Activated CD4-positive, alpha-beta T cell treated with anti-CD3 and anti-CD28 coated beads for 4 hours (primary cell): Measurements from ENCODE around the gene LTA4H.
"Not testable (repeated sequence)": the region's sequence is repeated elsewhere in the genome, so short reads cannot be mapped to it uniquely, and the experiment has no call there.

ENCODE experiments used
- DNase-seq, 2 donors: peaks; one replicate each; pipeline ENCODE4 v3.0.0-alpha.2; 2020

The LTA4H gene

GRCh38 chr12:96035283-96036236 lies at the start of gene LTA4H:
Gene LTA4H, minus strand, starts transcription at chr12:96035587. Its CDS starts 68 bp downstream, at chr12:96035519.
- peak; percentile 97 to 98 for DNase-seq

DNA sequence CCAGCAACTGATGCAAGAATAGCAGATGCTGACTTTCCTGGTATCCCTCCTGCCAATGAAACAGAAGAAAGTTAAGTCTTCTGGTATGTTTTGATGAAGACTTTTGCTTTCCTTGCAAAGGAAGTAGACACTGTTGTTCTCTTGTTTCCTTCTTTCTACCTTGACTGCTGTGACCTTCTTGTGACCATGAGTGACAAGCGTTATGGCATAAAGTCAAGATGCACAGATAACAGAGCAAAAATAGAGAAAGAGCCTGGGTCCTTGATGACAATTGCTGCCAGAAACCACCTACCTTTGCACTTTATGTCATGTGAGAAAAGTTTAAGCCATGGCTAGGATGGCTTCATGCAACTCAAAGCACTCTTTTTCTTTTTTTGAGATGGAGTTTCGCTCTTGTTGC lies 49.2 kb upstream of the LTA4H start:
- DNase-seq: no peak

GRCh38 chr12:96083020-96083719 lies 47.8 kb upstream of the LTA4H start:
- no peak for DNase-seq

DNA sequence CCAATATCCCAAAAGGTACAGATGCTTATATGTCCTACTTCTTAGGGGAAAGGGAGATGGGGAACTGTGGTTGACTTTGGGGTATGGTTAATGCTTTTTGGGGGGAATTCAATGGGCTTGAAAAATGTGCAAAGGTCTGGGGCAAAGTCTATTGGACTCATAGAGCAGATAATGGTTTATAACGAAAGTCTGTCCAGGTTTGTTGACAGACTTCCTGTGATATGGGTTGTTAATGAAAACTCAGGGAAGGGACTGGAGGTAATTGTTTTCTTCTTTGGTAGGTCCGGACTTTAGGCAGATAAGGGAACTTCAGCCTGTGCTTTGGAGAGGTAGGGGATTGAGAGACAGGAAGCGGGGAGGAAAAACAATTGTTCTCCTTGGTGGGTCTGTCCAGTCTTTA lies 46.2 kb upstream of the LTA4H start:
- DNase-seq: no peak

DNA sequence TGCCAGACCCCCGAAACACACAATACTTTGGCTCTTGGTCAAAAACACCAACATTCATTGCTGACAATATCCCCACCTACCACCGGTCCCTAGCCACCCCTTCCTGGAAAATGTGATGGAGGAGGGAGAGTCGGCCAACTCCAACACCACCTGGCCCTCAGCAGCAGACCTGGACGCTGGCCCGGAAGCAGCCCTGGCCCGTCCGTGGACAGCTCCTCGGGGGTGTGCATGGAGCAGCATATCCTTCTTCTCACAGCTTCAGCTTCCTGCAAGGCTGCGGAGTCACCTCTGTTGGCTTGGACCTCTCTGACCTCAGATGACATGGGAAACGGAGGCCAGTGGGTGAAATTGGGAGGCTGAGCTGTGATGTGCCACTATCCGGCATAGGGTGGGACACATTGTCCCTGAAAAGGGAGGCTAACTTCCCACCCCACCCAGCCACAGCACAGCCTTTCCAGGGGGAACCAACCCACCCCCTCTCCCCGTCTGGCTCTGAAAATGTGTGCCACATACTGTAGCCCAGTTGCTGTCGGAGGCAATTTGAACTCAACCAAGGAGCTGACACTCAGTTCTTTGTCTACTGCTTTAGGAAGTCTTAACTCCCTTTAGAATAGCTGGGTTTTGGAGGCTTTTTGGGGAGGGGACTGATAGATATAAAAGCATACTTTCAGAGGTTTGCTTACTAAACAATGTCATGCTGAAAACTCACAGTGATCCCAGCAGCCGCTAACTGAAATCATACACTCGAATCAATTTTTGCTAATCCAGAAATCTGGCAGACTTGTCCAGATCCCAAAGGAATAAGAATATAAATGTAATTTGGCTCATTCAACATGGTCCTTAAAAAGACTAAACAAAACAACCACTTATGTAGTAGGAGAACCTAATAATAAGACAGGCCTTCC lies 43.1 kb upstream of the LTA4H start:
- DNase-seq: no peak

- no peak for DNase-seq
These were observed 41.7 kb upstream of the LTA4H start for GRCh38 chr12:96077081-96077480.

DNA sequence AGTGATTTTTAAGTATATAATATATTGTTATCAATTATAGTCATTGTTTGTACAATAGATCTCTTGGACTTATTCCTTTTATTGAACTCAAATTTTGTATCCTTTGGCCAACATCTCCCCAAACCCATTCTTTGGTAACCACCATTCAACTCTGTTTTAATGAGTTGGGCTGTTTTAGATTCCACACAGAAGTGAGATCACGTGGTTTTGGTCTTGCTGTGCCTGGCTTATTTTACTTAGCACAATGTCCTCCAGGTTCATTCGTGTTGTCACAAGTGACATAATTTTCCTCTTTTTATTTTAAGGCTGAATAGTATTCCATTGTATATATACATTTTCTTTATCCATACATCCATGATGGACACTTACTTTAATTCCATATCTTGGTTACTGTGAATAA lies 40.2 kb upstream of the LTA4H start:
- DNase-seq: no peak

DNA sequence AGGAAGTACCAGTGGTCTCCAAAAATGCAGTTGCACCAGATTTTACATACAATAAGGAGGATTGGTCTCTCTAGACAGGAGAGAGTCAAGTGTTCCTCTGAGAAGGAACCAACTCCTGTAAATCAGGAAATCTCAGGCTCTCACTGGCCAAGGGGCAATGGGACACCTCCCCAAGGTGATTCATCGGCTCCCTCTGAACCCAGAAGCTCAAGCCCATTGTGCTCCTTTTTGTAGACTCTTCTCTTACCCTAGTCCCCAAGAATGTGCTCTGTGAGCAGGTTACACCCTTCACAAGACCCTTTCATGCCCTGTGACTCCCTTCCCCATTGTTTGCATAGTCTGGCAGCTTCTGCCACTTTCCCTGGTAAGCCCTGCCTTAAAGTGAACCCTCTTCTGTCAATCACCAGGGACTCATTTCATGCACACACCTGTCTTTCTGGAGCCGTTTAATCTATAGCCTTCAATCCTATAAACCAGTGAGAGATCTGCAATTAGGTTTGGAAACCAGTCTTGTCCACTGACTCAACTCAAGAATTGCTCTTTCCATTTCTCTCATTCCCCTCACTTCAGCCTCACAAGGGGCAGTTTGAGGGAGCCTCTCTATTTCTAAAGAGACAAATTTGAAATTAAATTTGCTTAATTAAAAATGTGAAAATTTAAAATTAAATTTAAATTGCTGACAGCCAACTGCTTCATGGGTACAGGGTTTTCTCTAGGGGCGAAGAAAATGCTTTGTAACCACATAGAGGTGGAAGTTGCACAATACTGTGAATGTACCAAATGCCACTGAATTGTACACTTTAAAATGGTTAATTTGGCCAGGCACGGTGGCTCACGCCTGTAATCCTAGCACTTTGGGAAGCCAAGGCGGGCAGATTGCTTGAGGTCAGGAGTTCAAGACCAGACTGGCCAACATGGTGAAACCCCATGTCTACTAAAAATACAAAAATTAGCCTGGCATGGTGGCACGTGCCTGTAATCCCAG lies 38.3 kb upstream of the LTA4H start:
- DNase-seq: no peak

GRCh38 chr12:96070670-96071279 lies 35.4 kb upstream of the LTA4H start:
- no peak for DNase-seq

- no peak for DNase-seq
These were observed 34.3 kb upstream of the LTA4H start for GRCh38 chr12:96069511-96070231.

DNA sequence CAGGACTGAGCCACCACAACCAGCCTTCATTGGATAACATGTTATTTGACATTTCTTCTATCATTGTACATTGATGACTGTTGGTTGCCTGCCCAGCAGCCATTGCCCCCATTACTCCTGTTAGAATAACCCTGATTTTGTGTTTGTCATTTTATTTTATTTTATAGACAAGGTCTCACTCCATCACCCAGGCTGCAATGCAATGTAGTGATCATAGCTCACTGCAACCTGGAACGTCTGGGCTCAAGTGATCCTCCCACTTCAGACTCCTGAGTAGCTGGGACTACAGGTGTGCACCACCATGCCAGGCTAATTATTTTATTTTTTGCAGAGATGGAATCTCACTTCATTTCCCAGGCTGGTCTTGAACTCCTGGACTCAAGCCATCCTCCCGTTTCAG lies 33.2 kb upstream of the LTA4H start:
- no peak for DNase-seq

GRCh38 chr12:96068111-96068510 lies 32.7 kb upstream of the LTA4H start:
- DNase-seq: no peak

GRCh38 chr12:96065776-96066175 lies 30.4 kb upstream of the LTA4H start:
- not testable (repeated sequence) for DNase-seq

DNA sequence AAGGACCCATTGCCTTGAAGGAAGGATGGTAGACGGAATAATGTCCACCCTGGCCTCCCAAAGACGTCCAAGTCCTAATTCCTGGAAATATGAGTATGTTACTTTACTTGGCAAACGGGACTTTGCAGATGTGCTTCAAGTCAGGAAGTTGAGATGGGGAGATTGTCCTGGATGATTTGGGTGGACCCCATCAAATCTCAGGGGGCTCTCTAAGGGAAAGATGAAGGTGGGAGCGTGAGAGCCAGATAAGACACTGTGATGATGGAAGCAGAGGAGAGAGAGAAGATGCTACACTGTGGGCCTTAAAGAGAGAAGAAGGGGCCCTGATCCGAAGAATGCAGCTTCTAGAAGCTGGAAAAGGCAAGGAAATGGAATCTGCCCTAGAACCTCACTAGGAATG lies 29.6 kb upstream of the LTA4H start:
- DNase-seq: no peak

- no peak for DNase-seq
These were observed 28.9 kb upstream of the LTA4H start for GRCh38 chr12:96064271-96064670.

DNA sequence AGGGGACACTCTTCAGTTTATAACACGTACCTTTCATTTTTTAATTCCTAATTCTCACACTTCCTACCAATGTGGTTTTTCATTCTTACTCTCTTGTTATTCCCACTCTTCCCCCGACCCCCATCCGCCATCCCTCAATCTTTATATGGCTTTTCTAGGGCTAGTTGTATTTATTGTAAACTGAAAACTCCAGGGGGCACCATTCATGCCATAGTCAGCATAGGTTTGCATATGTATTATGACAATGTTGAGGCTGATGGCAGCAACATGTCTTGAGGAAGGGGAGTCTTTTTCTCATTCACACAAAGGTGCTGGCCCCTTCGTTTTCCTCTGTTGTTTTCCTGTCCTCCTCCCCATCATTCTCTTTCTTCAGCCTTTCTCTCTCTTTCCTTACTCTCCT lies 27.7 kb upstream of the LTA4H start:
- peak; percentile 11 to 26 for DNase-seq

DNA sequence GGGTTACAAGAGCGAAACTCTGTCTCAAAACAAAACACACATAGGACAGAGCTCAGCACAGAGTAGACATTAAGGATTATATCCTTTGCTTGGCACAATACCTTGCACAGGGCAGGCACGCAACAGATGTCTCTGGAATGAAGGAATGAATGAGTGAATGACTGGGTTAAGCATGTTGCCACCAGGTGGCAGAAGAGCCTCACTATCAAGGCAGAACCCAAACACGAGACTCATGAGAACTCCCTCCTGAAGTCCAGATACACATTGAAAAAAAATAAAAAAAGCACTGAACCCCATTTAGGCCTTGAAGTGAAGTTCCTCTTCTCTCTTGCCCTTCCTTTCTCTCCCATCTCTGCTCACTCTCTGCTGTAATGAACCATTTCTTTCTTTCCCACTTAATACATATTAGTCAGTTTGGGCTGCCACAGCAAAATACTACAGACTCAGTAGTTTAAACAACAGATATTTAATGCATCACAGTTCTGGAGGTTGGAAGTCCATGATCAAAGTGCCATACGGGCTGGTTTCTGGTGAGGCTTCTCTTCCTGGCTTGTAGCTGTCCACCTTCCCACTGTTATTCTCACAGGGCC lies 26.6 kb upstream of the LTA4H start:
- DNase-seq: peak; percentile 73 to 81

DNA sequence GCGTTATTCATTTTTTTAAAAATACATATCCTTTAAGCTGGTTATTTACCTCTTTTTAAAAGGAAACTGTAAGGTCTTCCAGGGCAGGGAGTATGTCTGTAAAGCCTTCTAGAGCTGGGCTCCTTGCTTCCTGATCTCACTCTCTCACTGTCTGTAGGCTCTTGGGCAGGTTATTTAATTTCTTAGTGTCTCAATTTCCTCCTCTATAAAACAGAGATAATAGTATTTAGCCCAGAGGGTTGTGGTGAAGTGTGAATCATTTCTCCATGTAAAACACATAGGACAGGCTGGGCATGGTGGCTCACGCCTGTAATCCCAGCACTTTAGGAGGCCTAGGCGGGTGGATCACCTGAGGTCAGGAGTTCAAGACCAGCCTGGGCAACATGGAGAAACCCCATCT lies 25.9 kb upstream of the LTA4H start:
- no peak for DNase-seq

DNA sequence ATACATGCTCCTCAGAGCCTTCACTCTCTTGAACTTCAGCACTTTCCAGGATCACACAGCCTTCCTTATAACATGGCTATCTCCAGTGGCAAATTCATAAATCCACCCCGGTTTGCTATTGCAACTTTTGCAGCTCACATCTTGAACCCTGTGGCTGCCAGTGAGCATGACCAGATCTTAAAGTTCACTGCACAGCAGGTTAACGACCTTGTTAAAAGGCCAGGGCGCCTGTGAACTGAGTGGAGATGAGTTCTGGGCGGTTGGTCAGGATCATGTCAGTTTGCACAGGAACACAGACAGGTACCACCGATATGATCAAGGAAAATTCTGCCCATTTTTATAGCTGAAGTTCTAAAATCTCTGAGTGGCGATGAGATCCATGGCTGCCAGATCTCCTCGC lies 24.7 kb upstream of the LTA4H start:
- no peak for DNase-seq

GRCh38 chr12:96057986-96058553 lies 22.7 kb upstream of the LTA4H start:
- no peak for DNase-seq
